Measurements from ENCODE around the gene ZNF605. TPM values are rescaled to one million over a fixed set of nuclear protein-coding genes. Genes with fewer than 3 reads are reported as not detected.
"Not testable (repeated sequence)": the region's sequence is repeated elsewhere in the genome, so short reads cannot be mapped to it uniquely, and the experiment has no call there.

The ZNF605 gene
- total and polyA plus RNA-seq, 2 of the 4 experiments (the other 2 are of a cell fraction) = 3.6 to 9.9 TPM

GRCh38 chr12:132908145-132909029 is 47.7 kb downstream of the ZNF605 start:
- Histone ChIP-seq H3K14ac (replicated peaks; ENCODE audit: low read depth, low read length) (no peak overlapping the region), H3K9me3 (ENCODE audit: control insufficient read depth, insufficient read depth, low read length) (peaks cover 9% of the 10 kb centered on the region), H3K4me3 (ENCODE audit: insufficient read depth, low read depth, low read length) (peak overlapping the region; percentile 80), H3K4me1 (ENCODE audit: control insufficient read depth, insufficient read depth, low read length) (no peaks in the 10 kb centered on the region), H3K9ac (ENCODE audit: low read depth, low read length) (peak overlapping the region; percentile 76), H4K5ac (ENCODE audit: low read depth, low read length) (no peak overlapping the region), H3K36me3 (ENCODE audit: control insufficient read depth, insufficient read depth, low read length) (no peaks in the 10 kb centered on the region), H2BK5ac (ENCODE audit: low read depth, low read length, poor library complexity, severe bottlenecking) (peak overlapping the region; percentile 4), H3K79me1 (ENCODE audit: low read depth in 1 of 2, low read length in 2 of 2) (no peaks in the 10 kb centered on the region), H3K56ac (ENCODE audit: extremely low read depth, insufficient read depth, low read length) (no peak overlapping the region), H4K8ac (ENCODE audit: low read depth in 2 of 2, low read length in 2 of 2) (peak overlapping the region; percentile 59 to 71; a peak in 1 of 4 replicates), H2BK15ac (ENCODE audit: low read depth, low read length) (no peak overlapping the region), H3K4me2 (ENCODE audit: low read depth, low read length) (peak overlapping the region; percentile 83), H2BK120ac (ENCODE audit: low read depth, low read length) (no peak overlapping the region), H3K27me3 (ENCODE audit: control insufficient read depth, insufficient read depth, low read length) (no peaks in the 10 kb centered on the region), H3K27ac (ENCODE audit: insufficient read depth, low read length) (peak overlapping the region; percentile 47), H4K20me1 (ENCODE audit: insufficient read depth, low read length) (no peaks in the 10 kb centered on the region), H2AK9ac (replicated peaks; ENCODE audit: low read depth, low read length, poor library complexity) (peak overlapping the region; percentile 35), H3K9me1 (ENCODE audit: insufficient read depth, low read length) (no peaks in the 10 kb centered on the region), H3K23ac (ENCODE audit: low read depth, low read length) (peak overlapping the region; percentile 52; the same call in 1 of the 2 replicates), H3K4ac (ENCODE audit: low read depth, low read length) (peak overlapping the region; percentile 24), H2BK20ac (ENCODE audit: low read depth, low read length) (no peak overlapping the region), H3K18ac (ENCODE audit: low read depth, low read length) (no peak overlapping the region), H2AFZ (replicated peaks; ENCODE audit: low read length, poor library complexity) (peak overlapping the region; percentile 99), H2AK5ac (ENCODE audit: low read depth, low read length) (no peak overlapping the region), H4K91ac (ENCODE audit: insufficient read depth, low read depth, low read length) (no peak overlapping the region)
- TF ChIP-seq USF2 (IDR thresholded peaks at IDR 0.05; ENCODE audit: low read depth, low read length) (peak; percentile 13; the same call in 1 of the 2 replicates), MXI1 (IDR thresholded peaks at IDR 0.05; ENCODE audit: borderline replicate concordance, low read depth, low read length) (peak; percentile 91), RCOR1 (IDR thresholded peaks at IDR 0.05; ENCODE audit: insufficient replicate concordance, low read length) (no peak), MAZ (IDR thresholded peaks at IDR 0.05; ENCODE audit: borderline replicate concordance, low read depth, low read length) (peak; percentile 69; the same call in 1 of the 2 replicates), RFX5 (IDR thresholded peaks at IDR 0.05; ENCODE audit: low read depth, low read length) (peak; percentile 47; the same call in 1 of the 2 replicates), FOS (IDR thresholded peaks at IDR 0.05; ENCODE audit: low read depth, low read length) (peak; percentile 76; the same call in 1 of the 2 replicates)
- in situ Hi-C loops (cut with MboI; ENCODE audit: low sequenced_read_pairs) = no loop called here
- ChIA-PET POLR2A (ENCODE audit: unreplicated experiment) (no interaction called here), CTCF (no interaction called here)
- dilution Hi-C loops (cut with HindIII; ENCODE audit: low sequenced_read_pairs, unreplicated experiment) = no loop called here
- WGBS, 2 experiments (ENCODE audit: extremely low coverage in 2 of 2, insufficient read length in 1 of 2) = 3% methylated on average over 43 of the region's 85 CpGs; no CpG with 5 or more reads in 1 of the 2 experiments
- no TSS peak for BruUV-seq (replicated peaks)
- DNase-seq (peak; percentile 94), ATAC-seq (ENCODE audit: low read depth) (peak; percentile 93)
- intact Hi-C loops (cut with micrococcal nuclease) = no loop called here

DNA sequence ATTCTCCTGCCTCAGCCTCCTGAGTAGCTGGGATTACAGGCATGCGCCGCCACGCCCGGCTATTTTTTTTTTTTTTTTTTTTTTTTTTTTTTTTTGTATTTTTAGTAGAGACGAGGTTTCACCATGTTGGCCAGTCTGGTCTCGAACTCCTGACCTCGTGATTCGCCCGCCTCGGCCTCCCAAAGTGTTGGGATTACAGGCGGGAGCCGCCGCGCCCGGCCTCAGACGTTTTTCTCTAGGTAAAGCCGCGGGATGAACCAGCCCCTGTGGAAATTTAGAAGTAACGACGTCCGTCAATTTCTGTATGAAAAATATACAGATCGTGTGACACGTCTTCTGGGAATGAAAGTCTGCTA is 48.3 kb downstream of the ZNF605 start:
- Histone ChIP-seq H3K4me2 (ENCODE audit: low read depth, low read length) (peak overlapping the region; percentile 78), H2AFZ (replicated peaks; ENCODE audit: low read length, poor library complexity) (peak overlapping the region; percentile 99), H3K27ac (ENCODE audit: insufficient read depth, low read length) (peak overlapping the region; percentile 10; the same call in 1 of the 2 replicates), H3K4ac (ENCODE audit: low read depth, low read length) (peak overlapping the region; percentile 24; the same call in 1 of the 2 replicates), H3K23ac (ENCODE audit: low read depth, low read length) (peak overlapping the region; percentile 52; the same call in 1 of the 2 replicates), H3K9ac (ENCODE audit: low read depth, low read length) (peak overlapping the region; percentile 30), H3K9me3 (ENCODE audit: control insufficient read depth, insufficient read depth, low read length) (peaks cover 10% of the 10 kb centered on the region), H3K4me3 (ENCODE audit: insufficient read depth, low read depth, low read length) (peak overlapping the region; percentile 80)
- H4K5ac ChIP-seq (ENCODE audit: low read depth, low read length); CTCF ChIA-PET; H4K20me1 ChIP-seq (ENCODE audit: insufficient read depth, low read length); H2BK5ac ChIP-seq (ENCODE audit: low read depth, low read length, poor library complexity, severe bottlenecking); POLR2A ChIA-PET (ENCODE audit: unreplicated experiment); H2BK15ac ChIP-seq (ENCODE audit: low read depth, low read length); H2AK9ac ChIP-seq (replicated peaks; ENCODE audit: low read depth, low read length, poor library complexity); H3K18ac ChIP-seq (ENCODE audit: low read depth, low read length); H3K79me1 ChIP-seq (ENCODE audit: low read depth in 1 of 2, low read length in 2 of 2); DNase-seq; dilution Hi-C loops (cut with HindIII; ENCODE audit: low sequenced_read_pairs, unreplicated experiment); H3K9me1 ChIP-seq (ENCODE audit: insufficient read depth, low read length); H4K8ac ChIP-seq (ENCODE audit: low read depth in 2 of 2, low read length in 2 of 2); ATAC-seq (ENCODE audit: low read depth); H3K36me3 ChIP-seq (ENCODE audit: control insufficient read depth, insufficient read depth, low read length); in situ Hi-C loops (cut with MboI; ENCODE audit: low sequenced_read_pairs); H2BK20ac ChIP-seq (ENCODE audit: low read depth, low read length); H3K27me3 ChIP-seq (ENCODE audit: control insufficient read depth, insufficient read depth, low read length); H3K14ac ChIP-seq (replicated peaks; ENCODE audit: low read depth, low read length); H2BK120ac ChIP-seq (ENCODE audit: low read depth, low read length); H2AK5ac ChIP-seq (ENCODE audit: low read depth, low read length); H3K56ac ChIP-seq (ENCODE audit: extremely low read depth, insufficient read depth, low read length); intact Hi-C loops (cut with micrococcal nuclease); BruUV-seq (replicated peaks); H4K91ac ChIP-seq (ENCODE audit: insufficient read depth, low read depth, low read length); H3K4me1 ChIP-seq (ENCODE audit: control insufficient read depth, insufficient read depth, low read length): not testable (repeated sequence)
- WGBS, 2 experiments (ENCODE audit: extremely low coverage in 2 of 2, insufficient read length in 1 of 2) = 2% methylated on average over 15 of the region's 23 CpGs; no CpG with 5 or more reads in 1 of the 2 experiments

Measured in IMR-90 (cell line).